PC-3 (cell line): ENCODE measurements around the gene MASP2. TPM values are rescaled to one million over a fixed set of nuclear protein-coding genes. Genes with fewer than 3 reads are reported as not detected.
"Not testable (repeated sequence)": the region's sequence is repeated elsewhere in the genome, so short reads cannot be mapped to it uniquely, and the experiment has no call there.

ENCODE experiments used
- ATAC-seq: fragments of 200-7000 bp; cut with Tn5 transposase; 2 replicates; pipeline ENCODE4 v1.9.1; 2020; ENCODE audit warnings: mild to moderate bottlenecking, moderate library complexity
- BruUV-seq: library from RNA; stranded (reverse); fragments of 400-500 nt; replicated peaks from 2 replicates; lab custom pipeline; 2021; lab: Mats Ljungman, UMichigan
- CTCF ChIA-PET: fragments of 300-600 bp; sonication (Branson Sonifier 250); formaldehyde crosslinking; loops from one replicate; lab custom pipeline; 2022; ENCODE audit warnings: antibody characterized with exemption; lab: Charles Lee
- POLR2A ChIA-PET: fragments of 300-600 bp; sonication (Branson Sonifier 250); formaldehyde crosslinking; loops from one replicate; lab custom pipeline; 2022; ENCODE audit warnings: antibody characterized with exemption; ENCODE audit not compliant: unreplicated experiment; lab: Charles Lee
- DNase-seq: peaks from one replicate; pipeline ENCODE4 v3.0.0-alpha.2; 2015
- H2AFZ ChIP-seq: fragments of 300-600 bp; sonication (generic); 2 replicates; pipeline ENCODE4 v1.6.0; 2016; ENCODE audit warnings: antibody characterized with exemption, low read length
- H3F3A ChIP-seq: fragments of 300-600 bp; sonication (generic); one replicate; pipeline ENCODE4 v1.6.0; 2017; ENCODE audit warnings: antibody characterized with exemption, low read length, control low read depth, mild to moderate bottlenecking; ENCODE audit not compliant: unreplicated experiment
- H3K27ac ChIP-seq: fragments of 300-600 bp; sonication (generic); 2 replicates; pipeline ENCODE4 v1.5.1; 2016; ENCODE audit warnings: mild to moderate bottlenecking, low read length
- H3K27me3 ChIP-seq: fragments of 300-600 bp; sonication (generic); 2 replicates; pipeline ENCODE4 v1.6.1; 2016; ENCODE audit warnings: low read length, mixed read lengths
- H3K36me3 ChIP-seq: fragments of 300-600 bp; sonication (generic); 2 replicates; pipeline ENCODE4 v1.6.1; 2016; ENCODE audit warnings: low read depth, mixed run types, low read length, mixed read lengths
- H3K4me1 ChIP-seq: fragments of 300-600 bp; sonication (generic); 2 replicates; pipeline ENCODE4 v1.5.1; 2016; ENCODE audit warnings: low read length; ENCODE audit not compliant: insufficient read depth
- H3K4me2 ChIP-seq: fragments of 300-600 bp; sonication (generic); 2 replicates; pipeline ENCODE4 v1.6.0; 2016; ENCODE audit warnings: low read length
- H3K4me3 ChIP-seq: fragments of 300-600 bp; sonication (generic); 2 replicates; pipeline ENCODE4 v1.5.1; 2016; ENCODE audit warnings: mild to moderate bottlenecking, low read length, mixed read lengths
- H3K79me2 ChIP-seq: fragments of 300-600 bp; sonication (generic); 2 replicates; pipeline ENCODE4 v1.6.1; 2017; ENCODE audit warnings: low read length, mixed read lengths
- H3K9ac ChIP-seq: fragments of 300-600 bp; sonication (generic); 2 replicates; pipeline ENCODE4 v1.6.0; 2016; ENCODE audit warnings: mild to moderate bottlenecking, low read length
- H3K9me2 ChIP-seq: fragments of 300-600 bp; sonication (generic); replicated peaks from 2 replicates; pipeline ENCODE4 v1.6.1; 2016; ENCODE audit warnings: mixed run types, low read length, mixed read lengths
- H3K9me3 ChIP-seq: fragments of 300-600 bp; sonication (generic); 2 replicates; pipeline ENCODE4 v1.6.1; 2016; ENCODE audit warnings: low read length, mixed read lengths
- H4K20me1 ChIP-seq: fragments of 300-600 bp; sonication (generic); 2 replicates; pipeline ENCODE4 v1.6.1; 2016; ENCODE audit warnings: low read length, mixed read lengths
- EZH2 ChIP-seq: fragments of 300-600 bp; sonication (generic); IDR thresholded peaks from one replicate; pipeline ENCODE4 v1.6.1; 2017; ENCODE audit warnings: antibody characterized with exemption, mild to moderate bottlenecking, low read length; ENCODE audit not compliant: unreplicated experiment
- EZH2phosphoT487 ChIP-seq: fragments of 300-600 bp; sonication (generic); IDR thresholded peaks from 2 replicates; pipeline ENCODE4 v1.6.1; 2018; ENCODE audit warnings: mild to moderate bottlenecking, antibody characterized with exemption, low read length, borderline replicate concordance
- intact Hi-C: fragments of 100-400 bp; cut with micrococcal nuclease; formaldehyde crosslinking; loops from 2 replicates; pipeline ENCODE4 v1.9.0; 2023
- total RNA-seq: library from RNA; depleted of rRNA; stranded (reverse); fragments of >200 nt; gene quantifications from 2 replicates; pipeline ENCODE4 v1.2.3, GENCODE V29; 2014
- TF ChIP-seq, protein P1 (sequence below): fragments of 300-600 bp; sonication (generic); conservative IDR thresholded peaks from 2 replicates; pipeline ENCODE4 v1.5.1; 2017; ENCODE audit warnings: antibody characterized with exemption, low read depth, mild to moderate bottlenecking, low read length

The MASP2 gene
- total RNA-seq, 1 experiment from 2014 or later = 0.26 TPM

DNA sequence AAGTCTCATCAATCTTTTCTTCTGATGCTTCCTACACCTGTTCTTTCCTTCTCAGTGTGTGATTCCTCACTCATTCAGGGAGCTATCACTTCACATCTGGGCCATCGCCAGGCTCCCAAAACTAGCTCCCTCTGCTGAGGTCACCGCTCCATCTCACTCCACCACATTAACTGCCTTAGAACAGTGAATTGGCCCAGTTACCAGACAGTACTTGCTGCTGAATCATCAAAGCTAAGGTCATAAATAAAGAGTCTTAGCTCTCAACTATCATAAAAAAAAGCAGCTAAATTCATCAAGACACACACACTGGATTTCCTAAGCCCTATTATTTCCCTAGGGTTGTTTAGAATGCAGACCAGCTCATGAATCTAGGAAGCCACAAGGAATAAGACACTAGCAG lies 31.6 kb upstream of the MASP2 start:
- no peak overlapping the region for H3K9ac ChIP-seq
- no peak for DNase-seq
- peaks cover 59% of the 10 kb centered on the region for H3K36me3 ChIP-seq
- BruUV-seq = no TSS peak
- CTCF ChIA-PET = interaction anchor here (0.6 kb wide), 1 partner anchor 414 kb away, joined by 4 read pairs; no protein-coding TSS in a partner anchor
- no peaks in the 10 kb centered on the region for H3K9me3 ChIP-seq
- no peak for ATAC-seq
- TF ChIP-seq EZH2 (no peak), EZH2phosphoT487 (no peak)
- TF ChIP-seq, protein P1, sequence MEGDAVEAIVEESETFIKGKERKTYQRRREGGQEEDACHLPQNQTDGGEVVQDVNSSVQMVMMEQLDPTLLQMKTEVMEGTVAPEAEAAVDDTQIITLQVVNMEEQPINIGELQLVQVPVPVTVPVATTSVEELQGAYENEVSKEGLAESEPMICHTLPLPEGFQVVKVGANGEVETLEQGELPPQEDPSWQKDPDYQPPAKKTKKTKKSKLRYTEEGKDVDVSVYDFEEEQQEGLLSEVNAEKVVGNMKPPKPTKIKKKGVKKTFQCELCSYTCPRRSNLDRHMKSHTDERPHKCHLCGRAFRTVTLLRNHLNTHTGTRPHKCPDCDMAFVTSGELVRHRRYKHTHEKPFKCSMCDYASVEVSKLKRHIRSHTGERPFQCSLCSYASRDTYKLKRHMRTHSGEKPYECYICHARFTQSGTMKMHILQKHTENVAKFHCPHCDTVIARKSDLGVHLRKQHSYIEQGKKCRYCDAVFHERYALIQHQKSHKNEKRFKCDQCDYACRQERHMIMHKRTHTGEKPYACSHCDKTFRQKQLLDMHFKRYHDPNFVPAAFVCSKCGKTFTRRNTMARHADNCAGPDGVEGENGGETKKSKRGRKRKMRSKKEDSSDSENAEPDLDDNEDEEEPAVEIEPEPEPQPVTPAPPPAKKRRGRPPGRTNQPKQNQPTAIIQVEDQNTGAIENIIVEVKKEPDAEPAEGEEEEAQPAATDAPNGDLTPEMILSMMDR = no peak
- H3K27ac ChIP-seq = no peak overlapping the region
- intact Hi-C loops = no loop called here
- no peaks in the 10 kb centered on the region for H3K9me2 ChIP-seq
- no peak overlapping the region for H3K4me2 ChIP-seq
- no peaks in the 10 kb centered on the region for H4K20me1 ChIP-seq
- H3K79me2 ChIP-seq = no peaks in the 10 kb centered on the region
- H3F3A ChIP-seq = no peaks in the 10 kb centered on the region
- H3K4me1 ChIP-seq = no peaks in the 10 kb centered on the region
- no peak overlapping the region for H2AFZ ChIP-seq
- H3K4me3 ChIP-seq = no peak overlapping the region
- POLR2A ChIA-PET = no interaction called here
- no peaks in the 10 kb centered on the region for H3K27me3 ChIP-seq

DNA sequence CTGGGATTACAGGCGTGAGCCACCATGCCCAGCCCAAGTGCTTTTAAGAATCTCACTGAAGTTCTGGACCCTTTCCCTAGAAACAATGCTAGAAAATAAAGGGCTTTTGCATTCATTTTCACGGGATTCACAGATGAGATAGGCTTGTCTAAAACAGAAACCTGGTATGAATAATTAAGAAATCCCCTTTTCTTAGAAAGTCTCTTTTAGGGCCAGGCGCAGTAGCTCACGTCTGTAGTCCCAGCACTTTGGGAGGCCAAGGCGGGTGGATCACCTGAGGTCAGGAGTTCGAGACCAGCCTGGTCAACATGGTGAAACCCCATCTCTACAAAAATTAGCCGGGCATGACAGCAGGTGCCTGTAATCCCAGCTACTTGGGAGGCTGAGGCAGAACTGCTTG lies 26.4 kb upstream of the MASP2 start:
- CTCF ChIA-PET, H2AFZ ChIP-seq, H3K9me2 ChIP-seq, DNase-seq, H3F3A ChIP-seq, POLR2A ChIA-PET, H3K27me3 ChIP-seq, H3K9me3 ChIP-seq, H3K4me3 ChIP-seq, ATAC-seq, H3K4me2 ChIP-seq, H3K79me2 ChIP-seq, H3K27ac ChIP-seq, H3K4me1 ChIP-seq, H3K9ac ChIP-seq, intact Hi-C loops, BruUV-seq, H4K20me1 ChIP-seq: not testable (repeated sequence)
- H3K36me3 ChIP-seq = peaks cover 60% of the 10 kb centered on the region

DNA sequence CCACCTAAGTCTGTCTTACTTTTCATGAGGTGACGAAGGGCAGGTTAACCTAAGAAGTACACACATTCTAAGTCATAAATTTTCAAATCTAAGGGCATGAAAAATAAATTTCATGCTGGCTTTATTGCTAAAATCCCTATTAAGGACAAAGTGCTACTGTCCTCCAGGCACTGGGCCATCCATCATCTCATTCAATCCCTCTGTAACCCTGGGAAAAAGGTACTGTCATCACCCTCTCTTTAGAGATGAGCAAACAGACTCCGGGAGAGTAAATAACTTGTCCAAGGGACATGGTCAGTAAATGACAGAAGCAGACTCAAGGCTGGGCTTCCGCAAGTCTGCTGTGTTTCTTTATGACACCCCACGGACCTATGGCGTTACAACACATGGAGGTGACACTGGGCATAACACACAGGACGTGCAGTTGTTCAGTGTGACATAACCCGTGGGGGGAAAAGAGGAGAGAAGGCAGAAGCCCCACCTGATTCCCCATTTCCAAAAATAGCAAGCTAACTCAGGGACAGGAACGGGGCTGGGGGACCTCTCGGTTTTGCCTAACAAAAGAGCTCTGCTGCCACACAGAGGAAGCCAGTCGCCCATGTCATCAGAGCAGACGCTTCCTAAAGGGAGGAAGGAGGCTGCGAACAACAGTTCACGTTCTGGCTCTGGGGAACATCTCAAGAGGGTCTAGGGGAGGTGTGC lies 25.3 kb upstream of the MASP2 start:
- Histone ChIP-seq H3K4me1 (no peaks in the 10 kb centered on the region), H3K9me2 (no peaks in the 10 kb centered on the region), H3K36me3 (peaks cover 67% of the 10 kb centered on the region), H4K20me1 (no peaks in the 10 kb centered on the region), H3K79me2 (no peaks in the 10 kb centered on the region), H3K4me3 (no peak overlapping the region), H3K9me3 (no peaks in the 10 kb centered on the region), H3K4me2 (no peak overlapping the region), H3F3A (no peaks in the 10 kb centered on the region), H3K9ac (no peak overlapping the region), H3K27ac (no peak overlapping the region), H2AFZ (no peak overlapping the region), H3K27me3 (no peaks in the 10 kb centered on the region)
- ChIA-PET CTCF (interaction anchor here (0.6 to 1.2 kb wide), 2 partner anchors 8 to 35 kb away, joined by 3 read pairs; no protein-coding TSS in a partner anchor), POLR2A (no interaction called here)
- TF ChIP-seq EZH2 = no peak
- TF ChIP-seq, protein P1 = no peak
- no peak for TF ChIP-seq EZH2phosphoT487
- intact Hi-C loops = no loop called here
- DNase-seq (no peak), ATAC-seq (no peak)
- no TSS peak for BruUV-seq
